HUES6 (cell line): ENCODE data around the gene ATXN1.

Source experiments
- H3K27ac ChIP-seq: 2 replicates; pipeline ENCODE4 v1.7.0; 2013; ENCODE audit warnings: low read depth, mild to moderate bottlenecking, low read length, inconsistent platforms
- H3K27me3 ChIP-seq: 2 replicates; pipeline ENCODE4 v1.6.1; 2013; ENCODE audit warnings: low read length; ENCODE audit not compliant: control insufficient read depth, insufficient read depth
- H3K36me3 ChIP-seq: 2 replicates; pipeline ENCODE4 v1.6.1; 2013; ENCODE audit warnings: low read length; ENCODE audit not compliant: control insufficient read depth, insufficient read depth
- H3K4me1 ChIP-seq: 2 replicates; pipeline ENCODE4 v1.6.1; 2013; ENCODE audit warnings: low read length; ENCODE audit not compliant: control insufficient read depth, insufficient read depth
- H3K4me3 ChIP-seq: 2 replicates; pipeline ENCODE4 v1.5.1; 2013; ENCODE audit warnings: low read depth, low read length
- H3K9ac ChIP-seq: one replicate; pipeline ENCODE4 v1.6.1; 2013; ENCODE audit warnings: mild to moderate bottlenecking, low read length
- H3K9me3 ChIP-seq: 2 replicates; pipeline ENCODE4 v1.6.1; 2013; ENCODE audit warnings: low read depth, low read length; ENCODE audit not compliant: control insufficient read depth, insufficient read depth

ATXN1 gene

DNA sequence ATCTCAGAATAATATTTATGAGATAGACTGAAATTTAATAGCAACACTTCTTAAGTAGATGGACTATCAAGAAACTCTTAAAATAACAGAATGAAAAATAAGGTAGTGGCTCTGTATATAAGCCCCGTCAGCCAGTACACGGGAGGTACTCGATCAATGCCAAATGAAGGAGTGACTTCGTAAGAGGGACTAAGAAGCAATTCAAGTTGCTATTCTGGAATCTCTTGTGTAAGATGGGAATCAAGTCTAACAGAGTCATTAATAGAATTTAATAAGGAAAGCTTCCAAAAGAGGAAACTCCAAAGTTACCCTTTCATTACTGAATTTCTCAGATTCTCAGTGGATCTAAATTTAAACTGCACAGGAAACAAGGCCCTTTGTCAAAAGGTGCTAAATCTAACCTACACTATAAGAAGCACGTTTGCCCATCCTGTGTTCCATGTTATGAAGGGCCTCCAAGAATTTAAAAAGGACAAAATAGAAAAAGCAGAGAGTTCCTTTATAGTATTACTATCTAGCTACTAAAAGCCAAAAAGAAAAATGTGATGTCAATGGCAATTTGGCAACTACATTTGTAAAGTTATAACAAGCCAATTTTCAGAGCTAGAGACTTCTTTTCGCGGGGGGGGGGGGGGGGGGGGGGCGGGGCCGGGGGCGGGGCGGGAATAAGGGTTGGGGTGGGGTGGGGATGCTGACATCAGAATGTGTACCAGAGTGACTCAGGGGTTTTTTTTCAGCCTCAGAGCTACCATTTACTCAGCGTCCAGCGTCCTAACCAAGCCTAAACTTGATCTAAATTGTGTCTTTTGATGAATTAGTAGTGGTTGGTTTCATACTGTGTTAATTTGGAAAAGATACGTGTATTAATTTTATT, 322.3 kb downstream of the ATXN1 start:
- Histone ChIP-seq H3K9ac (no peak overlapping the region), H3K27ac (no peak overlapping the region; the same call in 1 of the 2 replicates), H3K36me3 (no peaks in the 10 kb centered on the region), H3K27me3 (no peaks in the 10 kb centered on the region), H3K4me1 (peaks cover 4% of the 10 kb centered on the region; the same call in 1 of the 2 replicates), H3K4me3 (no peak overlapping the region), H3K9me3 (no peaks in the 10 kb centered on the region)

DNA sequence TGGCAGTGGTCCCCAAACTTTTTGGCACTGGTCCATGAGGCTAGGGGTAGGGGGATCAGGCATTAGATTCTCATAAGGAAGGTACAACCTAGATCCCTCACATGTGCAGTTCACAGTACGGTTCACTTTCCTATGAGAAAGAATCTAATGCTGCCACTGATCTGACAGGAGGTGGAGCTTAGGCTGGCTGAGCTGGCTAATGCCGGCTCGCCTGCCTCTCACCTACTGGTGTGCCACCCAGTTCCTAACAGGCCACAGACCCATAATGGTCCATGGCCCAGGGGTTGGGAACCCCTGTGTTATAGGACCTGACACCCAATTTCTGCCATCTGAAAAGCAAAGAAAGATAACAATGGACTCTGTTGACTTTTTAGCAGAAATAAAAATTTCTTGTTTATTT, 323.3 kb downstream of the ATXN1 start:
- no peak overlapping the region for H3K9ac ChIP-seq
- no peaks in the 10 kb centered on the region for H3K9me3 ChIP-seq
- H3K4me1 ChIP-seq, result peaks cover 4% of the 10 kb centered on the region; the same call in 1 of the 2 replicates
- no peaks in the 10 kb centered on the region for H3K36me3 ChIP-seq
- no peak overlapping the region for H3K27ac ChIP-seq
- no peak overlapping the region for H3K4me3 ChIP-seq
- no peaks in the 10 kb centered on the region for H3K27me3 ChIP-seq

DNA sequence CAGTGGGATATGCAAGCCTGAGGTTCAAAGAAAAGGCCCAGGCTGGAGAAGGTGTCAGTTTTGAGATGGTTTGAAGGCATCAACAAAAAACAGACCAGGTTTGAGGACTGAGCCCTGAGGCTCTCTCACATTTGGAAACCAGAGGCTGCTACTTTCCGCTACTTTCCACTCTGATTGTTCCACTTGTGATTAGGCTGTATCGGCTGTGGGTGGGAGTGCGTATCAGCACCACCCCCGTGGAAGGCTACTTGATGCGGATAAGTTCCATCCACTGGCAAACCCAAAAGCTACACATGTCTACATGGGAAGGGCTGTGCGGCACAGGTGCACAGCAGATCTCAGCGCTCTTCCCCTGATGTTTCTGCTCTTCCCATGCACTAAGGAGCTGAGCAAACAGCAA, 324.2 kb downstream of the ATXN1 start:
- H3K27me3 ChIP-seq, result no peaks in the 10 kb centered on the region
- no peak overlapping the region for H3K9ac ChIP-seq
- peaks cover 4% of the 10 kb centered on the region; the same call in 1 of the 2 replicates for H3K4me1 ChIP-seq
- H3K9me3 ChIP-seq, result no peaks in the 10 kb centered on the region
- no peaks in the 10 kb centered on the region for H3K36me3 ChIP-seq
- H3K4me3 ChIP-seq, result no peak overlapping the region
- no peak overlapping the region for H3K27ac ChIP-seq

DNA sequence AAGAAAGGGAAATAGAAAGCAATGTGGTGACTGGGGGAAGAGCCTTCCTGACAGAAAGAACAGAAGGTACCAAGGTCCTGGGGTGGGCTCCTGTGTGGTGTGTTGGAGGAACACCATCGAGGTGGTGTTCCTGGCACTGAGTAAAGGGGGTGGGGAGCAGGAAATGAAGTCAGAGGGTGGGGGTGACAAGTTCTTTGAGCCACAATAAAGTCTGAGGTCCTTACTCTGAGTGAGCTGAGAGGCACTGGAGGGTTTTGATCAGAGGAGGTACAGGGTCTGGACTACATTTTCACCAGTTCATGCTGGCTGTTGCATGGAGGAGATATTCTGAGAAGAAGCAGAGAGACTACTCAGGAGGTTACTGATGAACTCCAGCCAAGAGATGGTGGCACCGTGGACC, 324.7 kb downstream of the ATXN1 start:
- Histone ChIP-seq H3K4me1 (peaks cover 4% of the 10 kb centered on the region; the same call in 1 of the 2 replicates), H3K9ac (no peak overlapping the region), H3K27me3 (no peaks in the 10 kb centered on the region), H3K4me3 (no peak overlapping the region), H3K36me3 (no peaks in the 10 kb centered on the region), H3K9me3 (no peaks in the 10 kb centered on the region), H3K27ac (no peak overlapping the region)

DNA sequence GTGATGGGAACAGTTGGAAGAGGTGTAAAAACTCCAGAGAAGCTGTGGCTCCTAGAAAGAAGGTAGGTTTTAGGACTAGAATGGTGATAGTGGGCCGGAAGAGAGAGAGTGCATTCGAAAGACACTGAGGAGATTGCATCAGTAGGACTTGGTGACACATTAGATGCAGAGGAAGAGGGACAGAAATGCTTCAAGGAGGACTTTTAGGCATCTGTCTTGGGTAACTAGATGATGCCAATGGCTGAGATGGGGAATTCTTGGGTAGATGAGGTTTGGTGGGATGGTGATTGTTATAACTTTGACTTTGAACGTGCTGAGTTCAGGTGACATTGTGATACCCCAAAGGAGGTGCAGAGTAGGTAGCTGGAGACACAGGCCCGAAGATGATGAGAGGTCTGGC, 326.4 kb downstream of the ATXN1 start:
- peaks cover 4% of the 10 kb centered on the region; the same call in 1 of the 2 replicates for H3K4me1 ChIP-seq
- H3K27ac ChIP-seq, result no peak overlapping the region
- no peaks in the 10 kb centered on the region for H3K9me3 ChIP-seq
- no peak overlapping the region for H3K4me3 ChIP-seq
- H3K36me3 ChIP-seq, result no peaks in the 10 kb centered on the region
- no peak overlapping the region for H3K9ac ChIP-seq
- no peaks in the 10 kb centered on the region for H3K27me3 ChIP-seq

DNA sequence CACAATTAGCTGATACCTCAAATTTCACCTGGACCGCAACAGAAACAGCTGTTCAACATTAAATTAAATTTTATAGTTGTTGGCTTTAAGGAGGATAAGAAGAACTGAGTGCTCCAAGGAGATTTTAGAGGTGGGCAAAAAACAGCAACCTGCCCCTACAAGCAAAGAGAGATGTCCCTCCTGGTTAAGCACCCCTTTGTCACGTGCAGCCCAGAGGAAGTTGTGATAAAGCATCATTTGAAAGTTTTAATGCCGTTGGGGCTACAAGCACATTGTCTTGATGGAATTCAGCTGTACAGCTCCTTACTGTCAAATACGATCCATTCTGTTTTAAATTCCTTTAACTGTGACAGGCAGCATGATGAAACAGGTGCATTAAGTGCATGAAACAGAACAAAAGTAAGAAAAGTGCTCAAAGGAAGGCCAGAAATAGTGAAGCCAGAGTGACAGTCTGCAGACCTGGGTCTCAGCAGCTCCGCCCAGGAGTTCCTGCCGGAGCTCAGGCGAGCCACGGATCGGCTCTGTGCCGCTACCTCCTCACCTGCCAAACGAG, 327.8 kb downstream of the ATXN1 start:
- Histone ChIP-seq H3K4me1 (no peaks in the 10 kb centered on the region), H3K27me3 (no peaks in the 10 kb centered on the region), H3K9ac (no peak overlapping the region)

DNA sequence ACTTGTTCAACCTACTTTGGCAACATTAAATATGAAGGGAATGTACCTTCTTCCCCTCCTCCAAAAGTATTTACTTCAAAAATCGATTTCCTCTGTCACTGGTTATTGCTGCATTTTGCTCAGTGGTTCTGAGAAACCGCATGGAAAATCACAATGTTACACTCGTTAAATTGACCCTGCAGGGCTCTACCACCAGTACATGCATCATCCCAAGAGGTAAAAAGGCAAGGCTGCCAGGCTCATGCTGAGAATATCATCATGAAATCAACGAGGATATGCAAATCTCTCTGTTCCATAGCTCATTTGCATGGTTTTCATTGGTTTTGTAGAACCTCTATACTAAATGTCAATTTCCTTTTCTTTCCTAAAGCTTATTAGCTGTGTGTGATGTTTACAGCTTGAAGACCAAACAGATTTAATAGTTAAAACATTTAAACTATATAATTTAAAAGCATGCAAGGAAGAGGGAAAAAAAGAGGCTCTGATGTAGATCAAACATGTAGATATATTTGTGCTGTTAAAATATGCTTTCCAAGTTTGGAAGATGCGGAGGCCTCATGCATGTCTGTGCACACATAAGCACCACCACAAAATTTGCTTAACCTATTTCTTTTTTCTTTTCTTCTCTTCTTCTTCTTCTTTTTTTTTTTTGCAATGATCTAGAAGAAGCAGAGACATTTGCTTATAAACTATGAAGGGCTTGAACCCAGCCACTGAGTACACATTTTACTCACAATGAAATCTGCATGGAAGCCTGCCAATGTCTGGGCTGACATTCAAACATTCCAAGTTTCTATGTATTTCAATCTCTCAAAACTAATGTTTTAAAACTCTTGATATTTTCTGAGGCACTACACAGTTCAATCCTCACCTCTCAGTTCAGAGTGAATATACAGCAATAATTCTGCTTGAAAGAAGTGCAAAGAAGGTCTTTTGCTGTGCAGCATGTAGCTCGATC, 328.9 kb downstream of the ATXN1 start:
- Histone ChIP-seq H3K4me3 (no peak overlapping the region), H3K4me1 (no peaks in the 10 kb centered on the region), H3K36me3 (no peaks in the 10 kb centered on the region), H3K9me3 (no peaks in the 10 kb centered on the region), H3K9ac (no peak overlapping the region), H3K27ac (no peak overlapping the region), H3K27me3 (no peaks in the 10 kb centered on the region)

More for the DNA sequence above, 327.8 kb downstream of the ATXN1 start:
- Histone ChIP-seq H3K36me3 (no peaks in the 10 kb centered on the region), H3K9me3 (no peaks in the 10 kb centered on the region), H3K4me3 (no peak overlapping the region), H3K27ac (no peak overlapping the region)

DNA sequence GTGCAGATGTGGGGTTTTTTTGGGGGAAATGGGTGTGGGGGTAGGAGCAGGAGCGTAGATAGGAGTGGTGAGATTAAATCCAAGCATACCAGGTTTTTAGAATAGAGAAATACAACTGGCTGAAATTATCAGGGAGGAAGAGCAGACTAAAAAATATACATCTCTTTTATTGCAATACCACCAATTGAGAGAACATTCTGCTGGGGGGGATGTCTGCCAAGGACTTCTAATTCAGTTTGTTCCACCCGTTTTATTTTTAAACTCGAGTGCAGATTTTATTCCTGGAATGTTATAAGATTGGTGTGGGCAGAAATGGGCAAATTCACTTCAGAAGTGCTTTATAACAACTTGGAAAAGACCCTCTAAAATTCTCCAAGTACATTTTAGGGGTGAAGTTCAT, 330.2 kb downstream of the ATXN1 start:
- Histone ChIP-seq H3K27ac (no peak overlapping the region), H3K4me1 (no peaks in the 10 kb centered on the region), H3K36me3 (no peaks in the 10 kb centered on the region), H3K4me3 (no peak overlapping the region), H3K27me3 (no peaks in the 10 kb centered on the region), H3K9me3 (no peaks in the 10 kb centered on the region), H3K9ac (no peak overlapping the region)

DNA sequence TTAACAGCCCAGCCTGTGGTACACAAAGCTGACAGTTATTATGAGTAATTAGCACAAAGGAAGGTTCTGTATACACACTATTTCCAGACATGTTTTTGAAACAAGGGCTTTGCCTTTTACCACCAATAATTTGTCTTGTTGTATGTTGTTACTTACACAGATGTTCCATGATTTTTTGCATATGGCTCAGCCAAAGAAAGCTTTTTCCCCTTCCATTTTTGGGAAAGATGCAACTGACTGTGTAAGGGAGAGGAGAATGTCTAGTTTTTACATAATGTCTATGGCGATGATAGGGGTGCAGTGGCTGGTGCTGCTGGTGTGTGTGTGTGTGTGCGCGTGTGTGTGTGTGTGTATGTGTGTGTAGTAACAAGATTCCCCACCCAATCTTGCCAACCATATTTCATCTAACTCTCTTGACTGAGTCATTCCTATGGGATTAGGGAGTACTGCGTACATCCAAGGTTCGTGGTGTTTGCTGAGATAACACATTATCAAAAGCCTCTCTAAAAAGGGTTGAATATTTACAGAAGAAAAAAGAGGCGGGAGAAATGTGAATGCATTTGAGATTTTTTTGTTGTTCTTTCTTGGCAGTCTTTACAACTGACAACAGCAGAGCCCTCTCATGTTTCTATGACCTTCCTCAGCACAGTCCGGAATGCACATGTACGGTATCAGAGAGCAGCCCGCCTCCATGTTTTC, 330.7 kb downstream of the ATXN1 start:
- no peak overlapping the region for H3K27ac ChIP-seq
- no peaks in the 10 kb centered on the region for H3K9me3 ChIP-seq
- no peak overlapping the region for H3K4me3 ChIP-seq

DNA sequence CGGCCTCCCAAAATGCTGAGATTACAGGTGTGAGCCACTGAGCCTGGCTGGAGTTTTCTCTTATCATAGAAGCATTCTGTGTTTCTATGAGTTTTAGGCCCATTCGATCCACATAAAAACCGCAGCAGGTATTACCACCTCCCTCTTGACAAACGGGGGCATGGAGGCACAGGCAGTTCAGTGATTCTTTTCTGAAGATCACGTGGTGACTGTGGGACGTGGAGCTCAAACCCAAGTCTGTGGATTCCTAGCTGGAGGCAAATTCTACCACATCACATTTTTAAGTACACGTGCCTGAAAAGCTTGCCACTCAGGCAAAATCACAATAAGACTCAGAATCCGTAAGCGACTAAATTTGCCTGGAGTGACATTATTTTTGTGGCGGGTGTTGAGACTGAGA, 331.6 kb downstream of the ATXN1 start:
- Histone ChIP-seq H3K27me3 (no peaks in the 10 kb centered on the region), H3K4me3 (no peak overlapping the region), H3K9me3 (no peaks in the 10 kb centered on the region)

More for the DNA sequence above, 330.7 kb downstream of the ATXN1 start:
- Histone ChIP-seq H3K9ac (no peak overlapping the region), H3K4me1 (no peaks in the 10 kb centered on the region), H3K36me3 (no peaks in the 10 kb centered on the region), H3K27me3 (no peaks in the 10 kb centered on the region)

More for the DNA sequence above, 331.6 kb downstream of the ATXN1 start:
- H3K27ac ChIP-seq, result no peak overlapping the region
- H3K4me1 ChIP-seq, result no peaks in the 10 kb centered on the region
- H3K36me3 ChIP-seq, result no peaks in the 10 kb centered on the region
- no peak overlapping the region for H3K9ac ChIP-seq
